ENCODE data around the gene CFAP90.

Gene CFAP90

DNA sequence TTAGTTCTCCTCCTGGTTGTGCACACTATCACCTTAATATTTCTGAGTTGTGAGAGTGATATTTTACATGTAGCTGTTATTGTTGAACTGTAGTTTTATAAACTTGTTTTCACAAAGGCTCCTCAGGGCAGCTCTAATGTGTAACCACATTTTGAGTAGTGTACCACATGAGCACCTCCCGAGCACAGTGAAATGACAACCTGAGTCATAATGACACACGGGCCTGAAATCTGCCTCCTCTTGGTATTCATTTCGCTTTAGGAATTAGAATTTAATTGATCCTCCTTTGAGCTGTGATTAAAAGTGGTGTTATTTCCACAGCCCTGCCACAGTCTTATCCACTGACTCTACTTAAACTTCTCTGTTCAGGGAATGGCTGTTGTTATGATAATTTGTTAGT is 25.9 kb upstream of the CFAP90 start:
- TF ChIP-seq, protein P1, sequence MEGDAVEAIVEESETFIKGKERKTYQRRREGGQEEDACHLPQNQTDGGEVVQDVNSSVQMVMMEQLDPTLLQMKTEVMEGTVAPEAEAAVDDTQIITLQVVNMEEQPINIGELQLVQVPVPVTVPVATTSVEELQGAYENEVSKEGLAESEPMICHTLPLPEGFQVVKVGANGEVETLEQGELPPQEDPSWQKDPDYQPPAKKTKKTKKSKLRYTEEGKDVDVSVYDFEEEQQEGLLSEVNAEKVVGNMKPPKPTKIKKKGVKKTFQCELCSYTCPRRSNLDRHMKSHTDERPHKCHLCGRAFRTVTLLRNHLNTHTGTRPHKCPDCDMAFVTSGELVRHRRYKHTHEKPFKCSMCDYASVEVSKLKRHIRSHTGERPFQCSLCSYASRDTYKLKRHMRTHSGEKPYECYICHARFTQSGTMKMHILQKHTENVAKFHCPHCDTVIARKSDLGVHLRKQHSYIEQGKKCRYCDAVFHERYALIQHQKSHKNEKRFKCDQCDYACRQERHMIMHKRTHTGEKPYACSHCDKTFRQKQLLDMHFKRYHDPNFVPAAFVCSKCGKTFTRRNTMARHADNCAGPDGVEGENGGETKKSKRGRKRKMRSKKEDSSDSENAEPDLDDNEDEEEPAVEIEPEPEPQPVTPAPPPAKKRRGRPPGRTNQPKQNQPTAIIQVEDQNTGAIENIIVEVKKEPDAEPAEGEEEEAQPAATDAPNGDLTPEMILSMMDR (IDR thresholded peaks at IDR 0.05; ENCODE audit: low read depth, low read length, missing control alignments): no peak
- DNase-seq (ENCODE audit: low read depth): no peak
- H3K4me3 ChIP-seq (ENCODE audit: low read depth, low read length): no peak overlapping the region
- in situ Hi-C loops (cut with HindIII; ENCODE audit: low sequenced_read_pairs): no loop called here

DNA sequence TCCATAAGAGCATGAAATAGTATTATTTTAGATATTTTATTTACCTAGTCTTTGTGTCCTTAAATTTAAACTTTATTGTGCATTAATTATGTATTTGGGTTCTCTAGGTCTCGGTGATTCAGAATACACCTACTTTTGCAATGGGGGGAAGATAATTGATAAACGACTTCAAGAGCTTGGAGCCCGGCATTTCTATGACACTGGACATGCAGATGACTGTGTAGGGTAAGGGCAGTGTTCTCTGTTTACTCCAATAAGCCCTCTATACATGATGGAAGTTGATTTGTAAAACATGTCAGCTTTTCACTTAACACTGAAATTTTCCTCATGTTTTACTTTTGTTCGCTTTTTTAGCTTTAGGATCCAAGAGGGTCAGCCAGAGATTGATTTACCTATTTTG is 24.2 kb upstream of the CFAP90 start:
- in situ Hi-C loops (cut with HindIII; ENCODE audit: low sequenced_read_pairs): no loop called here
- TF ChIP-seq, protein P1 (IDR thresholded peaks at IDR 0.05; ENCODE audit: low read depth, low read length, missing control alignments): no peak
- H3K4me3 ChIP-seq (ENCODE audit: low read depth, low read length): no peak overlapping the region
- no peak for DNase-seq (ENCODE audit: low read depth)

DNA sequence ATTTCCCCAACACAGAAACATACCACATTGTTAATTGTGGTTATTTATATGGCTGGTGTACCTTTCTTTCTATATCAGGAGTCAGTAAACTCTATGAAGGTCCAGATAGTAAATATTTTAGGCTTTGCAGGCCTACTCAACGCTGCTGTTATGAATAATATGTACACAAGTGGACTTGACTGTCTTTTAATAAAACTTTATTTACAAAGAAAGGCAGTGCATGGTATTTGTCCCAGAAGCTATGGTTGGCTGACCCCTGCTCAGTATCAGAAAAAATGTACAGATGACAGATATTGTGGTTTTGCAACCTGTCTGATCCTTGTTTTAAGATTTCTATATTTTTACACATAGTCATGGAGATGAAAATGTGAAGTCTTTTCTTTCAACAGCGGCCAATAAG is 23.7 kb upstream of the CFAP90 start:
- in situ Hi-C loops (cut with HindIII; ENCODE audit: low sequenced_read_pairs): no loop called here
- TF ChIP-seq, protein P1 (IDR thresholded peaks at IDR 0.05; ENCODE audit: low read depth, low read length, missing control alignments): no peak
- H3K4me3 ChIP-seq (ENCODE audit: low read depth, low read length): no peak overlapping the region
- no peak for DNase-seq (ENCODE audit: low read depth)

DNA sequence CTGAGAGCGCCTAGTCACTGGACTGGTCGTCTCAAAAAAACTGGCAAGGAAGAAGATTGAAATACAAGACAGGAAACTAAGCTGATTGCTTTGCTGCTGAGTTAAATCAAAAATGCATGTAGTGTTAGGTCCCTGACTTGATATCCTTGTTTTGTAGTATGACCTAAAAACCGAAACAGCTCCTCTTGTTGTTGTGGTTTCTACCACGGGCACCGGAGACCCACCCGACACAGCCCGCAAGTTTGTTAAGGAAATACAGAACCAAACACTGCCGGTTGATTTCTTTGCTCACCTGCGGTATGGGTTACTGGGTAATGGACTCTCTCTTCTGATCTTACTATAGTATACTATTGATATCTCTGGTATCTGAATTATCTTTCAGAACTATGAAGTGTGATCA is 22.3 kb upstream of the CFAP90 start:
- in situ Hi-C loops (cut with HindIII; ENCODE audit: low sequenced_read_pairs): no loop called here
- TF ChIP-seq, protein P1 (IDR thresholded peaks at IDR 0.05; ENCODE audit: low read depth, low read length, missing control alignments): no peak
- no peak for DNase-seq (ENCODE audit: low read depth)
- H3K4me3 ChIP-seq (ENCODE audit: low read depth, low read length): no peak overlapping the region

DNA sequence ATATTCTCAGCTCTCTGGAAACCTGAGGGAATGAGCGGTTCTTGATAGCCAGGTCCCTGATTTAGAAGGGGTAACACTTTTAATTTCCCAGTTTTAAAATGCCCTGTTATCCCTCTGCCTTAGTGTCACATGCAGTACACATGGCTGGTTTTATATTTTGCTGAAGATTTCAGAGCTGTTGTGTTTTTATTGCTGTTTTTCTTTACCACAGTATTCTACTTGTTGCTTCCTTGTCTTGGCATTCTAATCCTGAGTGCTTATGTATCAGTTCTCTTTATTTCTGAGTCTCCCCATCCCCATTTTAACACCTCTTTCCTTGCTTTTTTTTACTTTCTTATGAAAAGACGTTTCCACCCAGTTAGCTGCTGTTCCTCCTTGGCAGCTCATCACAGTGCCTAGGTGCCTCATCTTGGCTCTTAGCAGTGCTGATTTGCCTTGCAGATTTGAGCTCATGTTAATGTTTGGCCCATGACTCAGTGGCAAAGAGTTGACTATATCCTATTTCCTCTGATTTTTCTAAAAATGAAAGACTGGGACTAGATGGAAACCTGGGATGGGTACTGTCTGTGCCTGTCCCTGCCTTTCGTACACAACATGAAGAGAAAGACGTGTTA is 21.7 kb upstream of the CFAP90 start:
- no peak overlapping the region for H3K4me3 ChIP-seq (ENCODE audit: low read depth, low read length)
- in situ Hi-C loops (cut with HindIII; ENCODE audit: low sequenced_read_pairs): no loop called here
- DNase-seq (ENCODE audit: low read depth): no peak
- TF ChIP-seq, protein P1 (IDR thresholded peaks at IDR 0.05; ENCODE audit: low read depth, low read length, missing control alignments): no peak

DNA sequence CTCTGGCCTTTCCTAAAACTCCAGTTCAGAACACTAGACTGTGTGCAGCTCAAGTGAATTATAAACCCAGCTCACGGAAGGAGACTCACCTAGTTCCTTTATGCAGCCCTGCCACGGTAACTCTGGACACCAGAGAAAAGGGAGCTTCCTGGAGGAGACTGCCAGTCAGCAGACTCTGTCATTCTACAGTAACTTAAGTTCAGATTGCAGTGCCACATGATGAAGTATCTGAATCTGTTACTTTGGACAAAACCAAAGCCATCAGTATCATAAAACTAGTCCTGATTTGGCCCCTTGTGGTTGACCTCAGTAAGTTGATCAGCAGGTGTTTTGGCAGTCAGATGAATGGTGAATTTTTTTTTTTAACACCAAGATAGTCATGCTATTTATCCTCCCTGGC is 20.7 kb upstream of the CFAP90 start:
- TF ChIP-seq, protein P1 (IDR thresholded peaks at IDR 0.05; ENCODE audit: low read depth, low read length, missing control alignments): no peak
- in situ Hi-C loops (cut with HindIII; ENCODE audit: low sequenced_read_pairs): no loop called here
- H3K4me3 ChIP-seq (ENCODE audit: low read depth, low read length): no peak overlapping the region
- DNase-seq (ENCODE audit: low read depth): no peak

Data from astrocyte of the cerebellum (primary cell).